Progenitor cell of endocrine pancreas (in vitro differentiated cells): ENCODE data around the gene F2RL3. TPM values are rescaled to one million over a fixed set of nuclear protein-coding genes. Genes with fewer than 3 reads are reported as not detected.

Source experiments
- DNase-seq: peaks from one replicate; pipeline ENCODE4 v3.0.0; 2021; ENCODE audit warnings: low spot score; ENCODE audit not compliant: unreplicated experiment
- H3K27ac Mint-ChIP-seq: 2 replicates; pipeline ENCODE4 v1.8.0; 2021; ENCODE audit warnings: mild to moderate bottlenecking, moderate library complexity, mixed read lengths
- H3K27me3 Mint-ChIP-seq: 2 replicates; pipeline ENCODE4 v1.8.0; 2021; ENCODE audit warnings: mixed read lengths
- H3K36me3 Mint-ChIP-seq: 2 replicates; pipeline ENCODE4 v1.8.0; 2022; ENCODE audit warnings: mixed read lengths; ENCODE audit not compliant: insufficient read depth
- H3K4me1 Mint-ChIP-seq: 2 replicates; pipeline ENCODE4 v1.8.0; 2021; ENCODE audit warnings: low read depth, mixed read lengths
- H3K4me3 Mint-ChIP-seq: 2 replicates; pipeline ENCODE4 v1.8.0; 2021; ENCODE audit warnings: low read depth, mild to moderate bottlenecking, moderate library complexity, mixed read lengths
- H3K9me3 Mint-ChIP-seq: 2 replicates; pipeline ENCODE4 v1.8.0; 2021; ENCODE audit warnings: low read depth, mixed read lengths
- CTCF ChIP-seq: fragments of 200-600 bp; sonication (generic); IDR thresholded peaks from one replicate; pipeline ENCODE4 v1.5.0; 2021; ENCODE audit warnings: antibody characterized with exemption, mild to moderate bottlenecking; ENCODE audit not compliant: unreplicated experiment
- total RNA-seq: library from RNA; stranded (reverse); gene quantifications from 2 replicates; pipeline ENCODE4 v1.2.1, GENCODE V29; 2021

F2RL3 gene
- total RNA-seq, 1 donor from 2014 or later: not detected

- Mint-ChIP-seq H3K27ac (no peak overlapping the region), H3K9me3 (no peaks in the 10 kb centered on the region), H3K27me3 (no peaks in the 10 kb centered on the region), H3K4me3 (no peak overlapping the region), H3K4me1 (no peaks in the 10 kb centered on the region), H3K36me3 (peaks cover 8% of the 10 kb centered on the region)
- no peak for TF ChIP-seq CTCF
- DNase-seq: no peak
Observed at GRCh38 chr19:16940626-16941025, 51.8 kb downstream of the F2RL3 start.

Other genes starting within 250 kb of the F2RL3 start
- gene SMIM7, start 228.9 kb upstream of the F2RL3 start, total RNA-seq: 73.0 and 81.3 TPM in 2 replicates
- gene TMEM38A, start 227.9 kb upstream of the F2RL3 start, total RNA-seq: 8.8 and 12.2 TPM in 2 replicates
- 0.04 TPM in 1 of 2 replicates, not detected in the other for gene NWD1, start 169.2 kb upstream of the F2RL3 start, total RNA-seq
- gene SIN3B, start 59.6 kb upstream of the F2RL3 start, total RNA-seq: 89.6 and 94.2 TPM in 2 replicates
- 58.6 and 63.4 TPM in 2 replicates for gene CPAMD8, start 137.8 kb downstream of the F2RL3 start, total RNA-seq
- 17.7 and 21.7 TPM in 2 replicates for gene HAUS8, start 186.5 kb downstream of the F2RL3 start, total RNA-seq
- gene MYO9B, start 186.8 kb downstream of the F2RL3 start, total RNA-seq: 78.5 and 79.7 TPM in 2 replicates